GM12864 (cell line): ENCODE data around the gene SLC35F5.

ENCODE experiments used
- DNase-seq: peaks from one replicate; pipeline ENCODE4 v3.0.0-alpha.2; 2011; ENCODE audit warnings: low read depth
- H3K4me3 ChIP-seq: 2 replicates; pipeline ENCODE4 v1.5.1; 2011; ENCODE audit warnings: mild to moderate bottlenecking, low read depth, low read length, control low read depth
- CTCF ChIP-seq: IDR thresholded peaks from 2 replicates; pipeline ENCODE4 v1.5.1; 2011; ENCODE audit warnings: low read depth, mild to moderate bottlenecking, moderate library complexity, low read length, control low read depth, inconsistent platforms; ENCODE audit errors: missing control alignments

The SLC35F5 gene

DNA sequence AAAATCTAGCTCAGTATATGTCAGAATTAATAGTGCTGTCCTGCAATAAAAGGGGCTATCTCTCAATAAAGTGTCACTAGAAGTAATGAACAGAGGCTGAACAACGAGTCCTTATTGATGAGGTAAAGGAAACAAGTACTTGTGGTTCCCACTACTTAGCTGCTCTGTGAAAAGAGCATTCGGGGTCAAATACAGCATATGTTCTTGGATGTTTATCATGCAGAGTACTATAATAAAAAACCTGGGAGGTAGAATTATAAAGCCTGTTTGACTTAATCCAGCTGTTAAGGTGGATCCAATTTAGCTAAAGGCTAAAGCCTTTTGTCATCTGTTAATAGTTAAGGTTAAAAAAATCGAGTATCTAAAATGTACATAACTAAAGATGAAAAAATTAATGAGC, 32.4 kb downstream of the SLC35F5 start:
- H3K4me3 ChIP-seq: no peak overlapping the region
- TF ChIP-seq CTCF: no peak
- DNase-seq: no peak

DNA sequence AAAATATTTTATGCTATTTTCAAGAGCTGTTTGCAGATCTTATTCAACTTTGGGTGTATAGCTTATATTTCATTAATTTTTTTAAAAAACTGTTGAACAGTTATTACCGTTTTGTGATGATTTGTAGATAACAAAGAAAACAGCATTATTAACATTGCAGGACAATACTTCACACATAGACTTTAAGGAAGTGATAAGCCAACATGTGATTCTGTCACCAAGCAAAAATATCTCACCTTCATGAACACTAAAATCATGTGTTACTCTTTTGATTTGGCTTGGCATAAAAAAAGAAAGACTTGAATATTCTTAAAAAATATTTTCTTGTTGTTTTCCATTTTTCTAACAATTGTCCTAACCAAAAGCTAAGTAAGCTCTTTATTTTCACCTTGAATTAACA, 33.0 kb downstream of the SLC35F5 start:
- no peak for DNase-seq
- TF ChIP-seq CTCF: no peak
- no peak overlapping the region for H3K4me3 ChIP-seq

- TF ChIP-seq CTCF: no peak
- no peak for DNase-seq
- no peak overlapping the region for H3K4me3 ChIP-seq
Observed at GRCh38 chr2:113720167-113720566, 36.3 kb downstream of the SLC35F5 start.

DNA sequence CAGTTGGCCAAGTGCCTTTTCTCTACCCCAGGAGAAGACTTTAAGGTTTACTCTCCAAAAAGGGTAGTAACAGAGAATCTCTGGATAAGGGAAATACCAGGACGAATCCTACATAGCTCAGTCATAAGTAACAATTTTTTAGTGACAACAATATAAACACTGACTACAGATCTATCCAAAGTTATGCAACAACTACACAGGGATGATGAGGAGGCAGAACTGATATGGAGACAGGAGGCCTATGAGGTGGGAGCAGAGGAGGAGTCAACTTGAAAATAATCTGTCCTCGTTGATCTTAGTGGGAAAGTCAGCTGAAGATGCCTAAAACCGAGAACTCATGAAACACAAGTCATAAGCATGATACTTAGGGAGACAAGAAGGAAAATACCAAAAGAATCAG, 40.2 kb downstream of the SLC35F5 start:
- no peak overlapping the region for H3K4me3 ChIP-seq
- no peak for TF ChIP-seq CTCF
- no peak for DNase-seq

GRCh38 chr2:113712941-113713340, 43.5 kb downstream of the SLC35F5 start:
- no peak for DNase-seq
- H3K4me3 ChIP-seq: no peak overlapping the region
- no peak for TF ChIP-seq CTCF

DNA sequence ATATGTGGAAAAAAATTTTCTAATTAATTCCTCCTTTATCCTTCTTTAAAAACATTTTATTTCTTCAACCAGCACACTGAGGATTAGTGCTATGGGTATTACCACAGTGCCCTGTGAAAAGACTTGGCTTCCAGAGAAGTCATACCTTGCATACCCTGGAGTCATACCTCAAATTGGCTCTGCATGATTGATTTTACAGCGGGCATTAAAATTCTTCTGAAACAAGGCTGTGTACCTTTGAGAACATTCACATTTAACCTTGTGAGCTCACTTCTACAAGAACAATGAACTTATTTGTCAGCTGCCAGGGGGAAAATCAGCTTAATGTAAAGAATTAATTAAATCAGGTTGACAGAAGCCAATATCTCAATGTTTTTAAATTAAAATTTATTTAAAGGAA, 44.6 kb downstream of the SLC35F5 start:
- DNase-seq: no peak
- no peak overlapping the region for H3K4me3 ChIP-seq
- TF ChIP-seq CTCF: no peak

DNA sequence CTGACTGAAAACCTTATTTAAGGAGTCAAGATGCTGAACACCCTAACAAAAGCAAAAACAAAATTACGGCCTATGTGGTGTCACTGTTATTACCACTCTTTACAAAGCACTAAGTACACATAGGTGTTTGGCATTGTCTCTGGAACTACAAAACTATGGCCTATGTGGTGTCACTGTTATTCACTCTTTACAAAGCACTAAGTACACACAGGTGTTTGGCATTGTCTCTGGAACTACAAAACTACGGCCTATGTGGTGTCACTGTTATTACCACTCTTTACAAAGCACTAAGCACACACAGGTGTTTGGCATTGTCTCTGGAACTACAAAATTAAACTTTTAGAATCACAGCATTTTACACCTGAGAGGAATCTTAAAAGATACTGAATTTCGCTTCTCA, 47.4 kb downstream of the SLC35F5 start:
- no peak for TF ChIP-seq CTCF
- DNase-seq: no peak
- no peak overlapping the region for H3K4me3 ChIP-seq
